CD14-positive monocyte (primary cell): ENCODE data around the gene TTC39A. TPM values are rescaled to one million over a fixed set of nuclear protein-coding genes. Genes with fewer than 3 reads are reported as not detected.

Source experiments
- DNase-seq, 3 donors: peaks; one replicate each; pipeline ENCODE4 v3.0.0-alpha.2; 2011 to 2022
- H2AFZ ChIP-seq: 2 replicates; pipeline ENCODE4 v1.6.0; 2012; ENCODE audit warnings: mild to moderate bottlenecking, low read depth, low read length, inconsistent platforms; ENCODE audit not compliant: insufficient read depth, poor library complexity, severe bottlenecking
- H3K27ac ChIP-seq, 2 donors: 1 replicate in 1 of 2; 2 replicates in 1 of 2; pipeline ENCODE4 v1.5.1; 2012 to 2013; ENCODE audit warnings: low read length in 2 of 2, control low read depth in 1 of 2, inconsistent platforms in 1 of 2, low read depth in 1 of 2, mild to moderate bottlenecking in 1 of 2
- H3K27me3 ChIP-seq, 2 donors: one replicate each; pipeline versions ENCODE4 v1.6.0 to v1.6.1; 2011 to 2013; ENCODE audit warnings: low read length in 2 of 2; ENCODE audit not compliant: control insufficient read depth in 2 of 2, insufficient read depth in 2 of 2
- H3K36me3 ChIP-seq, 2 donors: replicated peaks in 1 of 2; 1 replicate in 1 of 2; 2 replicates in 1 of 2; pipeline versions ENCODE4 v1.5.1 to v1.6.1; 2012 to 2013; ENCODE audit warnings: low read length in 2 of 2, control low read depth in 1 of 2, inconsistent platforms in 1 of 2, mild to moderate bottlenecking in 1 of 2; ENCODE audit not compliant: insufficient read depth in 2 of 2, control insufficient read depth in 1 of 2
- H3K4me1 ChIP-seq, 2 donors: 1 replicate in 1 of 2; 2 replicates in 1 of 2; pipeline versions ENCODE4 v1.5.1 to v1.6.1; 2012 to 2013; ENCODE audit warnings: low read length in 2 of 2, control low read depth in 1 of 2, inconsistent platforms in 1 of 2, mild to moderate bottlenecking in 1 of 2, moderate library complexity in 1 of 2; ENCODE audit not compliant: insufficient read depth in 2 of 2, control insufficient read depth in 1 of 2
- H3K4me2 ChIP-seq: replicated peaks from 2 replicates; pipeline ENCODE3; 2012; ENCODE audit warnings: low read length, moderate library complexity, mild to moderate bottlenecking; ENCODE audit not compliant: poor library complexity, severe bottlenecking; ENCODE audit errors: extremely low read depth
- H3K4me3 ChIP-seq, 3 experiments: fragments of 200-600 bp in 1 of 3; sonication (generic) in 1 of 3; replicated peaks in 1 of 3; 1 replicate in 2 of 3; 2 replicates in 1 of 3; pipeline ENCODE4 v1.5.1; 2011 to 2013; ENCODE audit warnings: low read length in 3 of 3, mild to moderate bottlenecking in 3 of 3, control low read depth in 2 of 3, low read depth in 2 of 3, inconsistent platforms in 1 of 3, moderate library complexity in 1 of 3
- H3K79me2 ChIP-seq: 2 replicates; pipeline ENCODE4 v1.6.0; 2012; ENCODE audit warnings: mild to moderate bottlenecking, control low read depth, inconsistent platforms, low read length, moderate library complexity; ENCODE audit not compliant: insufficient read depth
- H3K9ac ChIP-seq: 2 replicates; pipeline ENCODE4 v1.6.0; 2017; ENCODE audit warnings: low read length, mild to moderate bottlenecking; ENCODE audit not compliant: insufficient read depth, poor library complexity, severe bottlenecking
- H3K9me3 ChIP-seq, 2 donors: replicated peaks in 1 of 2; 1 replicate in 1 of 2; 2 replicates in 1 of 2; pipeline versions ENCODE4 v1.5.1 to v1.6.1; 2012 to 2013; ENCODE audit warnings: low read length in 2 of 2, control low read depth in 1 of 2; ENCODE audit not compliant: control insufficient read depth in 1 of 2, insufficient read depth in 1 of 2
- H4K20me1 ChIP-seq: 2 replicates; pipeline ENCODE4 v1.6.0; 2012; ENCODE audit warnings: mild to moderate bottlenecking, low read length, control low read depth, moderate library complexity; ENCODE audit not compliant: insufficient read depth
- H3K27ac Mint-ChIP-seq, 7 donors: one replicate each; pipeline ENCODE4 v1.8.0; 2020; ENCODE audit warnings: mild to moderate bottlenecking in 7 of 7, mixed read lengths in 7 of 7, moderate library complexity in 6 of 7, inconsistent platforms in 2 of 7
- H3K27me3 Mint-ChIP-seq, 3 donors: one replicate each; pipeline ENCODE4 v1.8.0; 2021 to 2022; ENCODE audit warnings: low read depth in 3 of 3, mild to moderate bottlenecking in 3 of 3, mixed read lengths in 3 of 3, moderate library complexity in 3 of 3, inconsistent platforms in 1 of 3
- H3K36me3 Mint-ChIP-seq, 2 donors: one replicate each; pipeline ENCODE4 v1.8.0; 2020; ENCODE audit warnings: mixed read lengths in 2 of 2, inconsistent platforms in 1 of 2, mild to moderate bottlenecking in 1 of 2
- H3K4me1 Mint-ChIP-seq: one replicate; pipeline ENCODE4 v1.8.0; 2020; ENCODE audit warnings: mild to moderate bottlenecking, mixed read lengths
- H3K4me3 Mint-ChIP-seq, 2 donors: one replicate each; pipeline ENCODE4 v1.8.0; 2020; ENCODE audit warnings: mild to moderate bottlenecking in 2 of 2, mixed read lengths in 2 of 2, moderate library complexity in 1 of 2
- H3K9me3 Mint-ChIP-seq, 7 donors: one replicate each; pipeline ENCODE4 v1.8.0; 2020 to 2022; ENCODE audit warnings: mixed read lengths in 7 of 7, mild to moderate bottlenecking in 6 of 7, moderate library complexity in 6 of 7, inconsistent platforms in 2 of 7
- CTCF ChIP-seq: fragments of 200-600 bp; IDR thresholded peaks from one replicate; pipeline ENCODE4 v1.8.0; 2022; ENCODE audit warnings: antibody characterized with exemption, mild to moderate bottlenecking
- WGBS: methylation state at CpG from one replicate; pipeline ENCODE4 v1.1.5; 2013; ENCODE audit warnings: missing lambda C conversion rate; ENCODE audit not compliant: insufficient coverage; 5-methylcytosine and 5-hydroxymethylcytosine counted together
- intact Hi-C, 2 donors: fragments of 100-400 bp; cut with micrococcal nuclease; formaldehyde crosslinking; loops; one replicate each; pipeline versions ENCODE4 v1.15.0 to v1.15.1; 2023
- polyA plus RNA-seq, 3 donors: library from polyadenylated mRNA; depleted of rRNA in 1 of 3; unstranded in 2 of 3; stranded (reverse) in 1 of 3; fragments of 300-500 nt in 2 of 3; fragments of >200 nt in 1 of 3; fragmentation: Illumina TruSeq in 2 of 3; gene quantifications; 1 replicate in 2 of 3; 2 replicates in 1 of 3; pipeline ENCODE4 v1.2.3, GENCODE V29; 2012 to 2021

Gene TTC39A
- polyA plus RNA-seq, 3 donors: 0.16 TPM; not detected in 2

- H3K27ac ChIP-seq: no peak overlapping the region
- intact Hi-C loops: no loop called here
- H3K4me3 ChIP-seq: no peak overlapping the region
- no peaks in the 10 kb centered on the region for H3K9me3 ChIP-seq
- no peaks in the 10 kb centered on the region for H3K27me3 ChIP-seq
- TF ChIP-seq CTCF: no peak
- H2AFZ ChIP-seq: no peak overlapping the region
- H4K20me1 ChIP-seq: no peaks in the 10 kb centered on the region
- H3K79me2 ChIP-seq: no peaks in the 10 kb centered on the region
- H3K4me2 ChIP-seq: no peak overlapping the region
- no peaks in the 10 kb centered on the region for H3K36me3 ChIP-seq
- Mint-ChIP-seq H3K4me1 (peaks cover 14% of the 10 kb centered on the region), H3K27me3 (peaks cover 2 to 5% (median 2%) of the 10 kb centered on the region in 3 donors), H3K36me3 (no peaks in the 10 kb centered on the region), H3K9me3 (no peaks in the 10 kb centered on the region), H3K4me3 (no peak overlapping the region), H3K27ac (no peak overlapping the region)
- DNase-seq: peak in 1 of 3 donors; percentile 1
- peaks cover 9 to 12% of the 10 kb centered on the region in 2 donors for H3K4me1 ChIP-seq
- no peak overlapping the region for H3K9ac ChIP-seq
- WGBS: 100% methylated on average over 5 of the region's 13 CpGs
Measured at GRCh38 chr1:51293898-51294515, 36.4 kb downstream of the TTC39A start.

GRCh38 chr1:51290489-51290847 is 39.9 kb downstream of the TTC39A start:
- Histone ChIP-seq H3K4me3 (no peak overlapping the region), H3K4me1 (no peaks in the 10 kb centered on the region), H3K9ac (no peak overlapping the region), H3K27me3 (no peaks in the 10 kb centered on the region), H3K79me2 (no peaks in the 10 kb centered on the region), H3K27ac (no peak overlapping the region), H4K20me1 (no peaks in the 10 kb centered on the region), H3K4me2 (no peak overlapping the region), H2AFZ (no peak overlapping the region), H3K9me3 (no peaks in the 10 kb centered on the region), H3K36me3 (no peaks in the 10 kb centered on the region)
- DNase-seq: no peak
- Mint-ChIP-seq H3K9me3 (no peaks in the 10 kb centered on the region), H3K27ac (no peak overlapping the region), H3K27me3 (peaks cover 0 to 5% (median 2%) of the 10 kb centered on the region in 3 donors), H3K4me1 (peaks cover 3% of the 10 kb centered on the region), H3K36me3 (no peaks in the 10 kb centered on the region), H3K4me3 (no peak overlapping the region)
- 98% methylated on average over 5 of the region's 5 CpGs for WGBS
- no peak for TF ChIP-seq CTCF
- intact Hi-C loops: no loop called here
